HCT116 (cell line): ENCODE data around the gene GTF2H2.
"Not testable (repeated sequence)": the region's sequence is repeated elsewhere in the genome, so short reads cannot be mapped to it uniquely, and the experiment has no call there.

Experiments
- CEBPB ChIP-seq: IDR thresholded peaks from 2 replicates; pipeline ENCODE4 v1.6.1; 2012; ENCODE audit warnings: low read depth
- ELF1 ChIP-seq: IDR thresholded peaks from 2 replicates; pipeline ENCODE4 v1.6.1; 2012; ENCODE audit warnings: low read depth, borderline replicate concordance
- EZH2 ChIP-seq: fragments of 200-600 bp; sonication (generic); IDR thresholded peaks from 2 replicates; pipeline ENCODE4 v1.6.1; 2017; ENCODE audit warnings: antibody characterized with exemption, mixed run types
- EZH2phosphoT487 ChIP-seq: fragments of 200-600 bp; IDR thresholded peaks from 2 replicates; pipeline ENCODE4 v1.6.1; 2018; ENCODE audit warnings: antibody characterized with exemption, borderline replicate concordance
- POLR2AphosphoS5 ChIP-seq: IDR thresholded peaks from 2 replicates; pipeline ENCODE4 v1.6.1; 2011; ENCODE audit warnings: mild to moderate bottlenecking, low read depth, low read length, moderate library complexity
- SIN3A ChIP-seq: IDR thresholded peaks from 2 replicates; pipeline ENCODE4 v1.6.1; 2012; ENCODE audit warnings: low read depth
- TCF7L2 ChIP-seq: IDR thresholded peaks from 2 replicates; pipeline ENCODE4 v1.7.0; 2011; ENCODE audit warnings: borderline replicate concordance, inconsistent platforms; ENCODE audit not compliant: insufficient read depth, insufficient read length; ENCODE audit errors: extremely low read depth
- ZNF274 ChIP-seq: fragments of 200-500 bp; sonication (Bioruptor generic); IDR thresholded peaks from 2 replicates; pipeline ENCODE4 v1.6.1; 2014; ENCODE audit warnings: mild to moderate bottlenecking, low read depth, low read length, inconsistent platforms
- TF ChIP-seq, protein P1 (sequence below), 3 experiments: fragments of 200-600 bp in 1 of 3; sonication (generic) in 1 of 3; IDR thresholded peaks in 2 of 3; conservative IDR thresholded peaks in 1 of 3; 2 replicates each; pipeline ENCODE4 v1.5.1; 2012 to 2017; ENCODE audit warnings: low read depth in 2 of 3, low read length in 2 of 3, antibody characterized with exemption in 1 of 3, borderline replicate concordance in 1 of 3, control low read depth in 1 of 3, mild to moderate bottlenecking in 1 of 3, mixed read lengths in 1 of 3, mixed run types in 1 of 3, moderate library complexity in 1 of 3; ENCODE audit not compliant: insufficient read depth in 1 of 3
- TF ChIP-seq, protein P2 (sequence below): IDR thresholded peaks from 2 replicates; pipeline ENCODE4 v1.6.1; 2011; ENCODE audit warnings: mild to moderate bottlenecking, low read length, moderate library complexity; ENCODE audit not compliant: insufficient replicate concordance; ENCODE audit errors: extremely low read depth

DNA sequence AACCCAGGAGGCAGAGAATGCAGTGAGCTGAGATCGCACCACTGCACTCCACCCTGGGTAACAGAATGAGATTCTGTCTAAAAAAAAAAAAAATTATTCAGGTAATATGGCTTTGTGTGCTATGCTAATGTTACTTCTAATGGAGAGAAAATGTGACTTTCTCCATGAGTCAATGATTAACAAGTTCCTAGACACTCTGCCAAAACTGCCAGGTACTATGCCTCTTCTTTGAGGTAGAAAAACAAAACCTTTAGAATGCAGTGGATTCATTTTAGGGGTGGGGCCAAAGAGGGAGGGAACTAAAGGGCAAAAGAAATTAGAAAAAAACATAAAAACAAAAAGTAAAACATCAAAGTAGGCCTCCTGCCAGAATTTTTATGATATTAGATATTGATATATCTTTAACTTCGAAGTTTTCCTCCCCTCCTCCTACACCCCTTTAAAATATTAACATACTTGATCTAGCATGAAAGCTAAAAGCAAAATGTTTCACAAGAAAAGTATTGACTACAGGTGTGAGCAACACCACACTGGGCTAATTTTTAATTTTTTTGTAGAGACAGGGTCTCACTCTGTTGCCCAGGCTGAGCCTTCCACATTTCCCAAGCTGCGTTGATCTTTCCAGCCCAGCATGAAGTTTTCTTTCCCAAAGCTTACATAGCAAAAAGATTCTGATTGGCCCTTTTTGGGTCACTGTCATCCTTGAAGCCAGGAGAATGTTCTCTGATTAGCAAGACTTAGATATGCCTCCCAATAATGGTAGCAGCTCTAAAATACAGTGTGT, 17.0 kb upstream of the GTF2H2 start:
- not testable (repeated sequence) for TF ChIP-seq POLR2AphosphoS5, ELF1, ZNF274, TCF7L2, EZH2, SIN3A, CEBPB, EZH2phosphoT487
- TF ChIP-seq, protein P1, sequence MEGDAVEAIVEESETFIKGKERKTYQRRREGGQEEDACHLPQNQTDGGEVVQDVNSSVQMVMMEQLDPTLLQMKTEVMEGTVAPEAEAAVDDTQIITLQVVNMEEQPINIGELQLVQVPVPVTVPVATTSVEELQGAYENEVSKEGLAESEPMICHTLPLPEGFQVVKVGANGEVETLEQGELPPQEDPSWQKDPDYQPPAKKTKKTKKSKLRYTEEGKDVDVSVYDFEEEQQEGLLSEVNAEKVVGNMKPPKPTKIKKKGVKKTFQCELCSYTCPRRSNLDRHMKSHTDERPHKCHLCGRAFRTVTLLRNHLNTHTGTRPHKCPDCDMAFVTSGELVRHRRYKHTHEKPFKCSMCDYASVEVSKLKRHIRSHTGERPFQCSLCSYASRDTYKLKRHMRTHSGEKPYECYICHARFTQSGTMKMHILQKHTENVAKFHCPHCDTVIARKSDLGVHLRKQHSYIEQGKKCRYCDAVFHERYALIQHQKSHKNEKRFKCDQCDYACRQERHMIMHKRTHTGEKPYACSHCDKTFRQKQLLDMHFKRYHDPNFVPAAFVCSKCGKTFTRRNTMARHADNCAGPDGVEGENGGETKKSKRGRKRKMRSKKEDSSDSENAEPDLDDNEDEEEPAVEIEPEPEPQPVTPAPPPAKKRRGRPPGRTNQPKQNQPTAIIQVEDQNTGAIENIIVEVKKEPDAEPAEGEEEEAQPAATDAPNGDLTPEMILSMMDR (IDR thresholded peaks at IDR 0.05 in 2 of 3, conservative IDR thresholded peaks at IDR 0.05 in 1 of 3; ENCODE audit: borderline replicate concordance in 1 of 3, insufficient read depth in 1 of 3, low read depth in 2 of 3, low read length in 2 of 3): not testable (repeated sequence)
- TF ChIP-seq, protein P2, sequence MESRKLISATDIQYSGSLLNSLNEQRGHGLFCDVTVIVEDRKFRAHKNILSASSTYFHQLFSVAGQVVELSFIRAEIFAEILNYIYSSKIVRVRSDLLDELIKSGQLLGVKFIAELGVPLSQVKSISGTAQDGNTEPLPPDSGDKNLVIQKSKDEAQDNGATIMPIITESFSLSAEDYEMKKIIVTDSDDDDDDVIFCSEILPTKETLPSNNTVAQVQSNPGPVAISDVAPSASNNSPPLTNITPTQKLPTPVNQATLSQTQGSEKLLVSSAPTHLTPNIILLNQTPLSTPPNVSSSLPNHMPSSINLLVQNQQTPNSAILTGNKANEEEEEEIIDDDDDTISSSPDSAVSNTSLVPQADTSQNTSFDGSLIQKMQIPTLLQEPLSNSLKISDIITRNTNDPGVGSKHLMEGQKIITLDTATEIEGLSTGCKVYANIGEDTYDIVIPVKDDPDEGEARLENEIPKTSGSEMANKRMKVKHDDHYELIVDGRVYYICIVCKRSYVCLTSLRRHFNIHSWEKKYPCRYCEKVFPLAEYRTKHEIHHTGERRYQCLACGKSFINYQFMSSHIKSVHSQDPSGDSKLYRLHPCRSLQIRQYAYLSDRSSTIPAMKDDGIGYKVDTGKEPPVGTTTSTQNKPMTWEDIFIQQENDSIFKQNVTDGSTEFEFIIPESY: not testable (repeated sequence)
